SK-N-MC (cell line): Measurements from ENCODE around the gene KCNMA1.

Source experiments
- EZH2 ChIP-seq: fragments of 200-600 bp; sonication (generic); IDR thresholded peaks from one replicate; pipeline ENCODE4 v1.6.1; 2017; ENCODE audit warnings: antibody characterized with exemption
- FOXP2 ChIP-seq: optimal IDR thresholded peaks from 2 replicates; pipeline ENCODE3; 2011; ENCODE audit warnings: mild to moderate bottlenecking, moderate library complexity; ENCODE audit not compliant: insufficient read depth; ENCODE audit errors: extremely low read length, control extremely low read depth
- POLR2AphosphoS5 ChIP-seq: IDR thresholded peaks from 2 replicates; pipeline ENCODE4 v1.6.1; 2012; ENCODE audit warnings: mild to moderate bottlenecking, low read depth, low read length, borderline replicate concordance

DNA sequence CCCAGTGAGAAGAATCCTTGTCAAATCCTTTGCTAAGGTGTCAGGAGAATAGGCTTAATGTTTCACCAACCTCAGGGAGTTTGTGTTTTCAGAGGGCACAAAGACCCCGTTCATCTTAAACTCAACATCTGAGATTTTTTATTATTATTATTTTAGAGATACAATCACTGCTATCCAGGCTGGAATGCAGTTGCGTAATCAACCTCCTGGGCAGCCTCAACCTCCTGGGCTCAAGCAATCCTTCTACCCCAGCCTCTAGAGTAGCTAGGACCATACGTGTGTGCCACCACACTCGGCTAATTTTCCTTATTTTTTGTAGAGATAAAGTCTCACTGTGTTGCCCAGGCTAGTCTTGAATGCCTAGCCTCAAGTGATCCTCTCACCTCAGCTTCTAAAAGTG, 599.2 kb downstream of the KCNMA1 start:
- TF ChIP-seq POLR2AphosphoS5 (no peak), EZH2 (no peak), FOXP2 (no peak)
